OCI-LY3 (cell line): ENCODE data around the gene ACP7.

Source experiments
- H2AFZ ChIP-seq: fragments of 200-600, 300-600 bp; shearing (Covaris generic); 2 replicates; pipeline ENCODE4 v1.6.0; 2014; ENCODE audit warnings: antibody characterized with exemption, low read depth, low read length
- H3K27ac ChIP-seq: fragments of 200-600, 300-600 bp; sonication (generic); 2 replicates; pipeline ENCODE4 v1.5.1; 2014; ENCODE audit warnings: mild to moderate bottlenecking, low read length, moderate library complexity, mixed read lengths
- H3K27me3 ChIP-seq: fragments of 200-600, 300-600 bp; sonication (generic); 2 replicates; pipeline ENCODE4 v1.6.1; 2014; ENCODE audit warnings: low read depth, low read length, mixed read lengths
- H3K36me3 ChIP-seq: fragments of 200-600, 300-600 bp; sonication (generic); replicated peaks from 2 replicates; pipeline ENCODE3; 2014; ENCODE audit warnings: low read depth, low read length, mixed read lengths
- H3K4me1 ChIP-seq: fragments of 300-600, 200-600 bp; sonication (generic); 2 replicates; pipeline ENCODE4 v1.6.1; 2014; ENCODE audit warnings: low read length, mixed read lengths
- H3K4me2 ChIP-seq: fragments of 200-600, 300-600 bp; sonication (generic); 2 replicates; pipeline ENCODE4 v1.6.1; 2014; ENCODE audit warnings: low read length, mixed read lengths
- H3K4me3 ChIP-seq: fragments of 300-600, 200-600 bp; sonication (generic); 2 replicates; pipeline ENCODE4 v1.5.1; 2014; ENCODE audit warnings: antibody characterized with exemption, mild to moderate bottlenecking, low read length, moderate library complexity
- H3K79me2 ChIP-seq: fragments of 300-600, 200-600 bp; shearing (Covaris generic); 2 replicates; pipeline ENCODE4 v1.6.1; 2014; ENCODE audit warnings: mild to moderate bottlenecking, low read length, mixed read lengths
- H3K9ac ChIP-seq: fragments of 300-600, 200-600 bp; shearing (Covaris generic); 2 replicates; pipeline ENCODE4 v1.6.0; 2014; ENCODE audit warnings: mild to moderate bottlenecking, low read length, moderate library complexity
- H3K9me3 ChIP-seq: fragments of 200-600, 300-600 bp; shearing (Covaris generic); 2 replicates; pipeline ENCODE4 v1.6.1; 2014; ENCODE audit warnings: low read length, mixed read lengths; ENCODE audit not compliant: insufficient read depth
- H4K20me1 ChIP-seq: fragments of 200-600, 300-600 bp; sonication (generic); 2 replicates; pipeline ENCODE4 v1.6.1; 2016; ENCODE audit warnings: low read length, mixed read lengths; ENCODE audit not compliant: insufficient read depth
- EZH2phosphoT487 ChIP-seq: fragments of 200-600 bp; shearing (Covaris generic); IDR thresholded peaks from 2 replicates; pipeline ENCODE4 v1.6.1; 2018; ENCODE audit warnings: antibody characterized with exemption, mixed run types, low read depth
- TF ChIP-seq, protein P1 (sequence below): fragments of 200-600, 300-600 bp; sonication (generic); IDR thresholded peaks from 2 replicates; pipeline ENCODE4 v1.5.1; 2014; ENCODE audit warnings: antibody characterized with exemption, low read length, low read depth

Gene ACP7

DNA sequence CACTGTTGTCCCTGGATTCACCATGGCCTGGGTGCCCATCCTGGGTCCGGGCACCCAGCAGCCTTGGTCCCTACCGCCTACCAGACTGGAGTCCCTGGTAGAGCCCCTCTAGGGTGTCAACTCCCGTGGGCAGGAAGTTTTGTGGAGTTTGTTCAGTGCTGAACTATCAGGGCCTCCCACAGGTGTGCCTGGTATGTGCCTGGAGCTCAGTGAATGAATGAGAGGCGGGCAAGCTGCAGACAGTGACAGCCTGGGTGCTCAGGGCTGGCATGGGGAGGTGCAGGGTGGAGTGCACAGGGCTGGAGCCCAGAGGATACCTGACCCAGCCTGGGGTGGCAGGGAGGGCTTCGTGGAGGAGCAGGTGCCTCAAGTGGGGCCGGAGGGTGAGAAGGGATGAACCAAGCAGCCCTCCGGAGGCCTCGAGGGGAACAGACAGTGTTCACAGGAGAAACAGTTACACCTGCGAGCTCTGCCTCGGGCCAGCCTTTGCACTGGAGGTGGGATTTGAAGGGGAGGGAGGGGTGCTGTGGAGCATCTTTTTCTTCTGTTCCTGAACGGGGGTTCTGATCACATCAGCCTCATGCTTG lies 71.0 kb downstream of the ACP7 start:
- Histone ChIP-seq H4K20me1 (peaks cover 45% of the 10 kb centered on the region), H3K4me1 (no peaks in the 10 kb centered on the region)

GRCh38 chr19:39155741-39156140 lies 71.6 kb downstream of the ACP7 start:
- H3K9me3 ChIP-seq = no peaks in the 10 kb centered on the region
- no peaks in the 10 kb centered on the region; the same call in 1 of the 2 replicates for H3K79me2 ChIP-seq
- H3K27ac ChIP-seq = no peak overlapping the region
- H4K20me1 ChIP-seq = peaks cover 48% of the 10 kb centered on the region
- no peak overlapping the region for H3K4me2 ChIP-seq
- TF ChIP-seq, protein P1, sequence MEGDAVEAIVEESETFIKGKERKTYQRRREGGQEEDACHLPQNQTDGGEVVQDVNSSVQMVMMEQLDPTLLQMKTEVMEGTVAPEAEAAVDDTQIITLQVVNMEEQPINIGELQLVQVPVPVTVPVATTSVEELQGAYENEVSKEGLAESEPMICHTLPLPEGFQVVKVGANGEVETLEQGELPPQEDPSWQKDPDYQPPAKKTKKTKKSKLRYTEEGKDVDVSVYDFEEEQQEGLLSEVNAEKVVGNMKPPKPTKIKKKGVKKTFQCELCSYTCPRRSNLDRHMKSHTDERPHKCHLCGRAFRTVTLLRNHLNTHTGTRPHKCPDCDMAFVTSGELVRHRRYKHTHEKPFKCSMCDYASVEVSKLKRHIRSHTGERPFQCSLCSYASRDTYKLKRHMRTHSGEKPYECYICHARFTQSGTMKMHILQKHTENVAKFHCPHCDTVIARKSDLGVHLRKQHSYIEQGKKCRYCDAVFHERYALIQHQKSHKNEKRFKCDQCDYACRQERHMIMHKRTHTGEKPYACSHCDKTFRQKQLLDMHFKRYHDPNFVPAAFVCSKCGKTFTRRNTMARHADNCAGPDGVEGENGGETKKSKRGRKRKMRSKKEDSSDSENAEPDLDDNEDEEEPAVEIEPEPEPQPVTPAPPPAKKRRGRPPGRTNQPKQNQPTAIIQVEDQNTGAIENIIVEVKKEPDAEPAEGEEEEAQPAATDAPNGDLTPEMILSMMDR = no peak
- no peak for TF ChIP-seq EZH2phosphoT487
- no peak overlapping the region for H2AFZ ChIP-seq
- H3K27me3 ChIP-seq = no peaks in the 10 kb centered on the region
- no peaks in the 10 kb centered on the region for H3K36me3 ChIP-seq
- H3K9ac ChIP-seq = no peak overlapping the region
- H3K4me1 ChIP-seq = no peaks in the 10 kb centered on the region
- H3K4me3 ChIP-seq = no peak overlapping the region

More for the DNA sequence above, 71.0 kb downstream of the ACP7 start:
- Histone ChIP-seq H3K79me2 (no peaks in the 10 kb centered on the region; the same call in 1 of the 2 replicates), H3K9me3 (no peaks in the 10 kb centered on the region), H3K9ac (no peak overlapping the region), H3K27me3 (no peaks in the 10 kb centered on the region), H3K27ac (no peak overlapping the region), H3K36me3 (no peaks in the 10 kb centered on the region), H3K4me2 (no peak overlapping the region), H2AFZ (no peak overlapping the region), H3K4me3 (no peak overlapping the region)
- TF ChIP-seq, protein P1 = no peak
- TF ChIP-seq EZH2phosphoT487 = no peak

DNA sequence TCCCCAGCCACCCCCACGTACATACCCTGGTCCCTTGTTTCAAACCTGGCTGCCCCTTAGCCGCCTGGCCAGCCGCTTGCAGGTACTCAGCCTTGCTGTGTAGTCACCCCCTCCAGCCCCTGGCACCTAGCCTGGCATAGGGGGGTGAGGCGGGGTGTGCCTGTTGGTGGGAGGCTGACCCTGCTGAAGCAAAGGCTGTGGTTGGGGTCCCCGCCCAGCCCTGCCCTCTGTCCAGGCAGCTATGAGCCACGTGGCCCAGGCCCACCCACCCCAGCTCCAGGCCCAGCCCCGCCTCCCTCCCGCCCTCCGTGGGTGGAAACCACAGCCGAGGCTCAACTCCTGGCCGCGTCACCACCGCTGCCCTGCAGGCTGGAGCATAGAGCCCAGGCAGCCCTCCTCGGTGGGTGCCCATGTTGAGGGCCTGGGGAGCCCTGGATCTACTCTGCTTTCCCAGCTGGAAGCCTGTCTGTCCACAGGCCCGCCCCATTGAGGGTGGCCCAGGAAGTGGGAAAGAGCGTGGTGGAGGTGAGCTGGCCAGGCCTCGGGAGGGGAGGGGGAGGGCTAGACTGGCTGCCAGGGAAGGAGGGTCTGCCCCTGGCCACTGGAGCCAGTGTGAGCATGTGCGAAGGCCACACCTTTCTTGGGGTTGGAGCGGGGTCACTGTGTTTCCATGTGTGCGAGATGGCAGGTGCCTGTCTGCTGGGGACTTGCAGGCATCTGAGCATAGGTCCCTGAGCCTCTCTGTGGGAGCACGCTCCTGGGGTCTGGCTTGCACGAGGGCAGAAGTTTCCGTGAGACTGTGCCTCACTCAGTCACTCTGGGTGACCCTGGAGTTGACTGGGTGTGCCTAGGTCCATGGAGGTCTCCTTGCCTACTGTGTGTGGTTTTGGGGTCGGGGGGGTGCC lies 72.4 kb downstream of the ACP7 start:
- Histone ChIP-seq H3K36me3 (no peaks in the 10 kb centered on the region), H4K20me1 (peaks cover 52% of the 10 kb centered on the region), H3K27ac (no peak overlapping the region), H3K4me1 (no peaks in the 10 kb centered on the region), H2AFZ (no peak overlapping the region), H3K9ac (no peak overlapping the region), H3K79me2 (no peaks in the 10 kb centered on the region; the same call in 1 of the 2 replicates), H3K27me3 (no peaks in the 10 kb centered on the region), H3K9me3 (no peaks in the 10 kb centered on the region), H3K4me3 (no peak overlapping the region), H3K4me2 (no peak overlapping the region)
- no peak for TF ChIP-seq EZH2phosphoT487
- TF ChIP-seq, protein P1 = no peak

- Histone ChIP-seq H4K20me1 (peaks cover 50% of the 10 kb centered on the region), H3K9me3 (no peaks in the 10 kb centered on the region), H3K9ac (no peak overlapping the region), H2AFZ (no peak overlapping the region), H3K4me1 (no peaks in the 10 kb centered on the region), H3K4me3 (no peak overlapping the region), H3K27me3 (no peaks in the 10 kb centered on the region), H3K36me3 (no peaks in the 10 kb centered on the region), H3K4me2 (no peak overlapping the region), H3K79me2 (no peaks in the 10 kb centered on the region; the same call in 1 of the 2 replicates), H3K27ac (no peak overlapping the region)
- TF ChIP-seq, protein P1 = no peak
- no peak for TF ChIP-seq EZH2phosphoT487
Observed at GRCh38 chr19:39157275-39157996, 73.3 kb downstream of the ACP7 start.
